Measurements from ENCODE around the gene SYNGR1.

The SYNGR1 gene

GRCh38 chr22:39359659-39360195, 9.9 kb downstream of the SYNGR1 start:
- DNase-seq (ENCODE audit: low spot score) = no peak
- ChIA-PET POLR2A (ENCODE audit: low non-redundant PET) (no interaction called here), CTCF (interaction anchor here (0.6 kb wide), 1 partner anchor 49 kb away, joined by 6 read pairs; no protein-coding TSS in a partner anchor)
- H3K27ac ChIP-seq = no peak overlapping the region
- TF ChIP-seq, protein P1, sequence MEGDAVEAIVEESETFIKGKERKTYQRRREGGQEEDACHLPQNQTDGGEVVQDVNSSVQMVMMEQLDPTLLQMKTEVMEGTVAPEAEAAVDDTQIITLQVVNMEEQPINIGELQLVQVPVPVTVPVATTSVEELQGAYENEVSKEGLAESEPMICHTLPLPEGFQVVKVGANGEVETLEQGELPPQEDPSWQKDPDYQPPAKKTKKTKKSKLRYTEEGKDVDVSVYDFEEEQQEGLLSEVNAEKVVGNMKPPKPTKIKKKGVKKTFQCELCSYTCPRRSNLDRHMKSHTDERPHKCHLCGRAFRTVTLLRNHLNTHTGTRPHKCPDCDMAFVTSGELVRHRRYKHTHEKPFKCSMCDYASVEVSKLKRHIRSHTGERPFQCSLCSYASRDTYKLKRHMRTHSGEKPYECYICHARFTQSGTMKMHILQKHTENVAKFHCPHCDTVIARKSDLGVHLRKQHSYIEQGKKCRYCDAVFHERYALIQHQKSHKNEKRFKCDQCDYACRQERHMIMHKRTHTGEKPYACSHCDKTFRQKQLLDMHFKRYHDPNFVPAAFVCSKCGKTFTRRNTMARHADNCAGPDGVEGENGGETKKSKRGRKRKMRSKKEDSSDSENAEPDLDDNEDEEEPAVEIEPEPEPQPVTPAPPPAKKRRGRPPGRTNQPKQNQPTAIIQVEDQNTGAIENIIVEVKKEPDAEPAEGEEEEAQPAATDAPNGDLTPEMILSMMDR (conservative IDR thresholded peaks at IDR 0.05; ENCODE audit: low read depth) = no peak

DNA sequence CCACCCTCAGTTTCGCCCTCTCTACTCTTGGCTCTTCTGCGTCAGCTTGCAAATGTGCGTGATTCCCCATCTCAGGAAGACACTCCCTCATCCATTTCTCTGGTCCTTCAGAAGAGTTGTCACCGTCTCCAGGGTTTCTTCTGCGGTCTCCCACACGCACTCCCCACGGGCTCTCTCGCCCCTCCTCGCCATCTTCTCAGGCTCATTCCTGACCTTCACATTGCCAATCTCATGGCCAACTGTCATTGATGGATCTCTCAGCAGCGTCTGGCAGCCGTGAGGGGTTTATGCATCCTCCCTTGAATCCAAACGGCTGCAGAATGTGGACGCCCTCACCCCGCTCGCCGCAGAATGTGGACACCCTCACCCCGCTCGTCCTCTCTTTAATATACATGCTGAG, 10.5 kb downstream of the SYNGR1 start:
- H3K27ac ChIP-seq = no peak overlapping the region
- ChIA-PET CTCF (no interaction called here), POLR2A (ENCODE audit: low non-redundant PET) (no interaction called here)
- no peak for DNase-seq (ENCODE audit: low spot score)
- TF ChIP-seq, protein P1 (conservative IDR thresholded peaks at IDR 0.05; ENCODE audit: low read depth) = no peak

DNA sequence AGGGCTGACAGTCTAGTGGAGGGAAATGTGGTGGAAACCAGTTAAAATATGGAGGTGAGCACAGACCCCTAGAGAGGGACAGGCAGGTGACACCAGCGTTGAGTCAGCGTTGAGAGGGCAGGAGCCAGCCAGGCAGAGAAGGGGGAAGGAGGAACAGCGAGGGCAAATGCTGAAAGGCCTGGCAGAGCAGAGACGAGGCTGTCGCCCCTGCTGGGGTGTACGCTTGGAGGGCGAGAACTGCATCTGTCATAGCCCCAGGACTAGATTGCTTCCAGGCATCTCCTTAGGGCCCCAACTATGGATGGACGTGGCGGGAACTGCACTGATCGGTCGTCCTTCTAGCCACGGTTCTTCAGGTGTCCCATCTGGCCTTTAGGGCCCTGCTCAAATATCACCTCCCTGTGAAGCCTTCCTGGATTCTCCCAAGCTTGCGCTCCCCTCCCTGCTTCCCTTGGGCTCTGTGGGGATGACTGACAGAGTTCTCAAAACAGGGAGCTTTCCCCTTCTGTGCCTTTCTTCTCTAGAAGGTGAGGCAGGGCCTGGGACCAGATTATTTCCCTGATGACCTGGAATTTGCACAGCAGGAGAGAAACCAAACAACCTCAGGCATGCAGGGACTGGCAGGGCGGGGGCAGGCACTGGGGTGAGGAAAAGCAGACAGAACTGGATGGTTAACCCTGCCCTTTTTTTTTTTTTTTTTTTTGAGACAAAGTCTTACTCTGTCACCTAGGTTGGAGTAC, 11.1 kb downstream of the SYNGR1 start:
- peak; percentile 41 for DNase-seq (ENCODE audit: low spot score)
- CTCF ChIA-PET = no interaction called here
- H3K27ac ChIP-seq = peak overlapping the region; percentile 4; the same call in 1 of the 2 replicates
- TF ChIP-seq, protein P1 (conservative IDR thresholded peaks at IDR 0.05; ENCODE audit: low read depth) = no peak
- POLR2A ChIA-PET (ENCODE audit: low non-redundant PET) = no interaction called here

DNA sequence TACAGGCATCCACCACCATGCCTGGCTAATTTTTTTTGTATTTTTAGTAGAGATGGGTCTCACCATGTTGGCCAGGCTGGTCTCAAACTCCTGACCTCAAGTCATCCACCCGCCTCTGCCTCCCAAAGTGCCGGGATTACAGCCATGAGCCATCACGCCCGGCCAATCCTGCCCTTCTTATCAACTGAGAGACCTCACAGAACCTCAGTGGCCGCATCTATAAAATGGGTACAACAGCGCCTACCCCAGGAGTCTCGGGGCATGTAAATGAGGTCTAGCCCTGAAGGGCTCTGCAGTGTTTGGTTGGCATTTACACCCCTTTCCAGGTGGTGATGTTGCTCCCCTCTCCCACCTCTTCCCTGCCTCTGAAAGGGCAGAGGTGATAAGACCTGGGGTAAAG, 11.7 kb downstream of the SYNGR1 start:
- no peak overlapping the region for H3K27ac ChIP-seq
- CTCF ChIA-PET = no interaction called here
- no peak for DNase-seq (ENCODE audit: low spot score)
- TF ChIP-seq, protein P1 (conservative IDR thresholded peaks at IDR 0.05; ENCODE audit: low read depth) = no peak
- POLR2A ChIA-PET (ENCODE audit: low non-redundant PET) = no interaction called here

DNA sequence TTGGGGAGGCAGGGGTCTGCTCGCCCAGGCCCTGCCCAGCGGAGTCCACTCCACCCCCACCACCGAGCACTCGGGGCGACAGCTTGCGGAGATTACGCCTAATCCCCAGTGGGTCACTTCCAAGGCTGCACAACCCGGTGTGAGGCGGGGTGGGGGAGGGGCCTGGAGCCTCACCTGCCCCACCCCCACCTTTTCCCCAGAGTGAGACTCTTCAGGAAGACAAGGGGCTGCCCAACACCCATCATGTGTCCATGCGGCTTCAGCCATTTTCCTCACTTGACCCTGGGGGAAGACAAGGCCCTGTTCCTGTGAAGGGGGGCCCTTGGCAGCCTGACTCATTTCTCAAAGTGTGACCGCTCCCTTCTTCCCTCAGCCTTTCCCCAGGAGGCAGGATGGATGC, 12.5 kb downstream of the SYNGR1 start:
- no peak for DNase-seq (ENCODE audit: low spot score)
- TF ChIP-seq, protein P1 (conservative IDR thresholded peaks at IDR 0.05; ENCODE audit: low read depth) = no peak
- ChIA-PET POLR2A (ENCODE audit: low non-redundant PET) (no interaction called here), CTCF (interaction anchor here (0.7 kb wide), 1 partner anchor 1894 kb away, joined by 3 read pairs; no protein-coding TSS in a partner anchor)
- no peak overlapping the region for H3K27ac ChIP-seq

- ChIA-PET CTCF (interaction anchor here (0.7 kb wide), 1 partner anchor 1894 kb away, joined by 3 read pairs; no protein-coding TSS in a partner anchor), POLR2A (ENCODE audit: low non-redundant PET) (no interaction called here)
- H3K27ac ChIP-seq = no peak overlapping the region
- TF ChIP-seq, protein P1 (conservative IDR thresholded peaks at IDR 0.05; ENCODE audit: low read depth) = no peak
- no peak for DNase-seq (ENCODE audit: low spot score)
These were observed 13.1 kb downstream of the SYNGR1 start for GRCh38 chr22:39362932-39363331.
